Lower lobe of right lung (tissue), 2 donors: Measurements from ENCODE around the gene GNB3. TPM values are rescaled to one million over a fixed set of nuclear protein-coding genes. Genes with fewer than 3 reads are reported as not detected.

Source experiments
- ATAC-seq, 2 donors: fragments of 200-7000 bp; cut with Tn5 transposase; one replicate each; pipeline ENCODE4 v1.9.1; 2020 to 2022; ENCODE audit warnings: mild to moderate bottlenecking in 2 of 2, moderate library complexity in 2 of 2
- DNase-seq: peaks from one replicate; pipeline ENCODE4 v3.0.0-alpha.2; 2020
- H3K27ac ChIP-seq: fragments of 200-600 bp; one replicate; pipeline ENCODE4 v1.8.0; 2022
- H3K27me3 ChIP-seq: fragments of 200-600 bp; one replicate; pipeline ENCODE4 v1.8.0; 2022; ENCODE audit warnings: low read depth
- H3K36me3 ChIP-seq: fragments of 200-600 bp; one replicate; pipeline ENCODE4 v1.8.0; 2022; ENCODE audit warnings: mild to moderate bottlenecking
- H3K4me1 ChIP-seq: fragments of 200-600 bp; one replicate; pipeline ENCODE4 v1.8.0; 2022
- H3K4me3 ChIP-seq: fragments of 200-600 bp; one replicate; pipeline ENCODE4 v1.8.0; 2022; ENCODE audit warnings: mild to moderate bottlenecking
- H3K9me3 ChIP-seq: fragments of 200-600 bp; one replicate; pipeline ENCODE4 v1.8.0; 2022
- CTCF ChIP-seq: fragments of 200-600 bp; IDR thresholded peaks from one replicate; pipeline ENCODE4 v1.8.0; 2022; ENCODE audit warnings: antibody characterized with exemption, mild to moderate bottlenecking
- intact Hi-C: fragments of 100-400 bp; cut with DNase I; formaldehyde crosslinking; loops from one replicate; pipeline ENCODE4 v1.11.0; 2022
- total RNA-seq: library from RNA; stranded (reverse); fragmentation: NEBNext Ultra II Directional; extraction: Animal tissue kit (Norgen Biotek cat#: 25700); gene quantifications from one replicate; pipeline ENCODE4 v1.2.1, GENCODE V29; 2021
- donor health status: DM: no; HTN: yes; CAD: no; lungs with severe emphysema.

Gene GNB3
- total RNA-seq, 1 donor from 2014 or later: 1.0 TPM

- DNase-seq: no peak
- Histone ChIP-seq H3K36me3 (peaks cover 28% of the 10 kb centered on the region), H3K9me3 (no peaks in the 10 kb centered on the region), H3K4me1 (peaks cover 12% of the 10 kb centered on the region), H3K27me3 (no peaks in the 10 kb centered on the region), H3K4me3 (peak overlapping the region; percentile 86), H3K27ac (peak overlapping the region; percentile 29)
- TF ChIP-seq CTCF: no peak
- ATAC-seq: no peak
- intact Hi-C loops: no loop called here
These were observed 12.1 kb downstream of the GNB3 start for GRCh38 chr12:6852651-6853354.

- Histone ChIP-seq H3K9me3 (no peaks in the 10 kb centered on the region), H3K27ac (no peak overlapping the region), H3K4me3 (no peak overlapping the region), H3K4me1 (peaks cover 12% of the 10 kb centered on the region), H3K36me3 (peaks cover 36% of the 10 kb centered on the region), H3K27me3 (no peaks in the 10 kb centered on the region)
- intact Hi-C loops: no loop called here
- TF ChIP-seq CTCF: no peak
- DNase-seq (no peak), ATAC-seq (no peak)
These were observed 12.9 kb downstream of the GNB3 start for GRCh38 chr12:6853626-6854025.

GRCh38 chr12:6854036-6854435, 13.3 kb downstream of the GNB3 start:
- Histone ChIP-seq H3K4me3 (no peak overlapping the region), H3K4me1 (peaks cover 12% of the 10 kb centered on the region), H3K36me3 (peaks cover 40% of the 10 kb centered on the region), H3K27ac (no peak overlapping the region), H3K9me3 (no peaks in the 10 kb centered on the region), H3K27me3 (no peaks in the 10 kb centered on the region)
- no peak for TF ChIP-seq CTCF
- ATAC-seq (no peak), DNase-seq (no peak)
- intact Hi-C loops: no loop called here

- Histone ChIP-seq H3K4me3 (no peak overlapping the region), H3K9me3 (no peaks in the 10 kb centered on the region), H3K27ac (no peak overlapping the region), H3K4me1 (peaks cover 12% of the 10 kb centered on the region), H3K36me3 (peaks cover 53% of the 10 kb centered on the region), H3K27me3 (no peaks in the 10 kb centered on the region)
- ATAC-seq: no peak
- intact Hi-C loops: no loop called here
- TF ChIP-seq CTCF: no peak
- no peak for DNase-seq
These were observed 14.6 kb downstream of the GNB3 start for GRCh38 chr12:6855322-6855721.

- DNase-seq (no peak), ATAC-seq (no peak)
- H3K4me3 ChIP-seq: no peak overlapping the region
- peaks cover 88% of the 10 kb centered on the region for H3K36me3 ChIP-seq
- H3K9me3 ChIP-seq: no peaks in the 10 kb centered on the region
- intact Hi-C loops: no loop called here
- no peak overlapping the region for H3K27ac ChIP-seq
- no peak for TF ChIP-seq CTCF
- H3K4me1 ChIP-seq: no peaks in the 10 kb centered on the region
- H3K27me3 ChIP-seq: no peaks in the 10 kb centered on the region
These were observed 18.1 kb downstream of the GNB3 start for GRCh38 chr12:6858799-6859198.
